Heart right ventricle (tissue), 16 donors: Measurements from ENCODE around the gene ADGRE1. TPM values are rescaled to one million over a fixed set of nuclear protein-coding genes. Genes with fewer than 3 reads are reported as not detected.

ENCODE experiments used
- ATAC-seq, 8 donors: fragments of 200-7000 bp; cut with Tn5 transposase; one replicate each; pipeline ENCODE4 v1.9.1; 2020; ENCODE audit warnings: mild to moderate bottlenecking in 8 of 8, moderate library complexity in 8 of 8, moderate number of reproducible peaks in 1 of 8
- DNase-seq, 2 donors: peaks; one replicate each; pipeline ENCODE4 v3.0.0-alpha.2; 2020
- H3K27ac ChIP-seq, 10 donors: fragments of 200-600 bp; sonication (generic) in 2 of 10; one replicate each; pipeline versions ENCODE4 v1.5.0 to v1.8.0; 2020 to 2022; ENCODE audit warnings: mild to moderate bottlenecking in 3 of 10
- H3K27me3 ChIP-seq, 7 donors: fragments of 200-600 bp; one replicate each; pipeline ENCODE4 v1.8.0; 2021 to 2022; ENCODE audit warnings: mild to moderate bottlenecking in 2 of 7
- H3K36me3 ChIP-seq, 9 donors: fragments of 200-600 bp; sonication (generic) in 1 of 9; one replicate each; pipeline versions ENCODE4 v1.5.0 to v1.8.0; 2020 to 2022; ENCODE audit warnings: mild to moderate bottlenecking in 2 of 9
- H3K4me1 ChIP-seq, 9 donors: fragments of 200-600 bp; sonication (generic) in 1 of 9; one replicate each; pipeline versions ENCODE4 v1.5.0 to v1.8.0; 2020 to 2022; ENCODE audit warnings: mild to moderate bottlenecking in 4 of 9
- H3K4me3 ChIP-seq, 10 donors: fragments of 200-600 bp; sonication (generic) in 2 of 10; one replicate each; pipeline versions ENCODE4 v1.5.0 to v1.8.0; 2020 to 2022; ENCODE audit warnings: mild to moderate bottlenecking in 7 of 10, moderate library complexity in 2 of 10
- H3K9me3 ChIP-seq, 11 donors: fragments of 200-600 bp in 10 of 11; sonication (generic) in 2 of 11; one replicate each; pipeline versions ENCODE4 v1.5.0 to v1.8.0; 2013 to 2022; ENCODE audit warnings: mild to moderate bottlenecking in 2 of 11, control low read depth in 1 of 11, moderate library complexity in 1 of 11
- WGBS, 2 donors: extraction: QIAGEN DNeasy Blood & Tissue Kit; methylation state at CpG; one replicate each; pipeline ENCODE4 v1.1.7; 2013; ENCODE audit warnings: inconsistent platforms in 1 of 2; 5-methylcytosine and 5-hydroxymethylcytosine counted together
- intact Hi-C, 10 donors: fragments of 100-400 bp; cut with DNase I; formaldehyde crosslinking; loops; one replicate each; pipeline versions ENCODE4 v1.11.1 to v1.14.2; 2022
- polyA plus RNA-seq, 2 donors: library from polyadenylated mRNA; stranded (reverse); fragments of 200-250 nt; gene quantifications; one replicate each; pipeline ENCODE4 v1.2.3, GENCODE V29; 2013
- total RNA-seq, 10 donors: library from RNA; stranded (reverse); fragmentation: NEBNext Ultra II Directional in 3 of 10; extraction: Animal tissue kit (Norgen Biotek cat#: 25700) in 3 of 10; gene quantifications; one replicate each; pipeline versions ENCODE4 v1.2.1 to v1.2.4, GENCODE V29; 2021 to 2023
- TF ChIP-seq, protein P1 (sequence below), 9 donors: fragments of 200-600 bp; sonication (generic) in 2 of 9; IDR thresholded peaks; one replicate each; pipeline versions ENCODE4 v1.5.0 to v1.8.0; 2021 to 2022; ENCODE audit warnings: antibody characterized with exemption in 9 of 9, mild to moderate bottlenecking in 5 of 9, moderate library complexity in 1 of 9
- donor health status: Arrhythmogenic right ventricular cardiomyopathy.
- donor health status: ischemic (EF 13 %, LVEDD 7.1; RV severe dilation, severe dysfunction).
- donor health status: healthy with polysubstance abuse.
- donor health status: DM: no; HTN: yes; CAD: no.
- donor health status: DM: no; HTN: no; CAD: no.
- donor health status: ischemic (EF 25% LVEDD 6.9; RV normal size, moderate dysfunction).
- donor health status: ischemic (EF 25% LVEDD 5.7; RV mildly dilated, moderate dysfunction).
- donor health status: healthy.
- donor health status: DM: yes; HTN: yes; CAD: no.
- donor health status: Ischemic cardiomyopathy.
- donor health status: ischemic (EF 35%, LVEDD 5.7; RV mildly dilated, moderate dysfunction).
- donor health status: nonischemic (EF 11% LVEDD 7.7; RV severe dilation, severe dysfunction).
- donor health status: DM: yes; HTN: yes; CAD: no.
- donor health status: PGD.
- donor health status: ischemic (EF 29% LVEDD 5.4; RV normal size, mild dysfunction).
- donor health status: nonischemic (EF 23%, LVEDD 6.1; RV moderate dilation, normal function).

The ADGRE1 gene
- total and polyA plus RNA-seq, 12 donors, result 0.09 to 4.8 (median 0.19) TPM; not detected in 3

DNA sequence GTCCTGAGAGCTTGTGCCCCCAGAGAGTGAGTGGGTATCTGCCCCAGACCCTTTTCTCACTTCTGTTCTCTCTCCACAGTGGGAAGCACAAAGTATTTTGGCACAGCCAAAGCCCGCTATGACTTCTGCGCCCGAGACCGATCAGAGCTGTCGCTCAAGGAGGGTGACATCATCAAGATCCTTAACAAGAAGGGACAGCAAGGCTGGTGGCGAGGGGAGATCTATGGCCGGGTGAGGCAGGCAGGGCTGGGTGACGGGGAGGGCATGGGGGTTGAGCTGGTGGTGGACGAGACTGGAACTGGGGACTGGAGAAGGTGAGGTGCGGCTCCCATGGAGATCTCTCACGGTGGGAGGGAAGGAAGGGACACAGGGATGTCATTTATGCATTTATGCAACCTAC is 33.5 kb upstream of the ADGRE1 start:
- intact Hi-C loops, result no loop called here
- Histone ChIP-seq H3K36me3 (peaks cover 0 to 63% (median 0%) of the 10 kb centered on the region in 9 donors), H3K9me3 (peaks cover 0 to 5% (median 0%) of the 10 kb centered on the region in 11 donors), H3K4me1 (peaks cover 0 to 5% (median 0%) of the 10 kb centered on the region in 9 donors), H3K27me3 (peaks cover 0 to 23% (median 4%) of the 10 kb centered on the region in 7 donors), H3K4me3 (no peak overlapping the region), H3K27ac (no peak overlapping the region)
- TF ChIP-seq, protein P1, sequence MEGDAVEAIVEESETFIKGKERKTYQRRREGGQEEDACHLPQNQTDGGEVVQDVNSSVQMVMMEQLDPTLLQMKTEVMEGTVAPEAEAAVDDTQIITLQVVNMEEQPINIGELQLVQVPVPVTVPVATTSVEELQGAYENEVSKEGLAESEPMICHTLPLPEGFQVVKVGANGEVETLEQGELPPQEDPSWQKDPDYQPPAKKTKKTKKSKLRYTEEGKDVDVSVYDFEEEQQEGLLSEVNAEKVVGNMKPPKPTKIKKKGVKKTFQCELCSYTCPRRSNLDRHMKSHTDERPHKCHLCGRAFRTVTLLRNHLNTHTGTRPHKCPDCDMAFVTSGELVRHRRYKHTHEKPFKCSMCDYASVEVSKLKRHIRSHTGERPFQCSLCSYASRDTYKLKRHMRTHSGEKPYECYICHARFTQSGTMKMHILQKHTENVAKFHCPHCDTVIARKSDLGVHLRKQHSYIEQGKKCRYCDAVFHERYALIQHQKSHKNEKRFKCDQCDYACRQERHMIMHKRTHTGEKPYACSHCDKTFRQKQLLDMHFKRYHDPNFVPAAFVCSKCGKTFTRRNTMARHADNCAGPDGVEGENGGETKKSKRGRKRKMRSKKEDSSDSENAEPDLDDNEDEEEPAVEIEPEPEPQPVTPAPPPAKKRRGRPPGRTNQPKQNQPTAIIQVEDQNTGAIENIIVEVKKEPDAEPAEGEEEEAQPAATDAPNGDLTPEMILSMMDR (IDR thresholded peaks at IDR 0.05), result no peak
- 73 to 78% methylated on average over 11 of the region's 11 CpGs for WGBS, 2 donors
- no peak for DNase-seq
- no peak for ATAC-seq

DNA sequence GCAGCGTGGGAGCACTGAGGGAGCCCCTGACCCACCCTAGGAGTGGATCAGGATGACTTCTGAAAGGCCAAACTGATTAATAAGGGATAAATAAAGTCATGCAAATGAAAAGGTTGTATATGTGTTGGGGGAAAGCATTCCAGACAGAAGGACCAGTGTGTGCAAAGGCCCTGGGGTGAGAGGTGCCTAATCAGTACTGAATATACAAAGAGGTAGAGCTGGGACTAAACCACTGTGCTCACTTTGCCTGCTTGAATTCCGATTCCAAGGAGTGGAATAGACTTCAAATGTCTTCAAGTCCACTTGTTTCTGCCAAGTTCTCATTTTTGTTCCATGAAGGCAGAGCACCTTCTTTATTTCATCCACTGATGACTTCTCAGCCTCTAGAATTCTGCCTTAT is 32.6 kb upstream of the ADGRE1 start:
- Histone ChIP-seq H3K27me3 (peaks cover 0 to 23% (median 4%) of the 10 kb centered on the region in 7 donors), H3K4me3 (no peak overlapping the region), H3K36me3 (peaks cover 0 to 57% (median 0%) of the 10 kb centered on the region in 9 donors), H3K4me1 (peaks cover 0 to 5% (median 0%) of the 10 kb centered on the region in 9 donors), H3K9me3 (peaks cover 0 to 5% (median 0%) of the 10 kb centered on the region in 11 donors), H3K27ac (no peak overlapping the region)
- intact Hi-C loops, result no loop called here
- TF ChIP-seq, protein P1 (IDR thresholded peaks at IDR 0.05), result no peak
- 74 to 77% methylated on average over 2 of the region's 2 CpGs for WGBS, 2 donors
- no peak for DNase-seq
- ATAC-seq, result no peak

DNA sequence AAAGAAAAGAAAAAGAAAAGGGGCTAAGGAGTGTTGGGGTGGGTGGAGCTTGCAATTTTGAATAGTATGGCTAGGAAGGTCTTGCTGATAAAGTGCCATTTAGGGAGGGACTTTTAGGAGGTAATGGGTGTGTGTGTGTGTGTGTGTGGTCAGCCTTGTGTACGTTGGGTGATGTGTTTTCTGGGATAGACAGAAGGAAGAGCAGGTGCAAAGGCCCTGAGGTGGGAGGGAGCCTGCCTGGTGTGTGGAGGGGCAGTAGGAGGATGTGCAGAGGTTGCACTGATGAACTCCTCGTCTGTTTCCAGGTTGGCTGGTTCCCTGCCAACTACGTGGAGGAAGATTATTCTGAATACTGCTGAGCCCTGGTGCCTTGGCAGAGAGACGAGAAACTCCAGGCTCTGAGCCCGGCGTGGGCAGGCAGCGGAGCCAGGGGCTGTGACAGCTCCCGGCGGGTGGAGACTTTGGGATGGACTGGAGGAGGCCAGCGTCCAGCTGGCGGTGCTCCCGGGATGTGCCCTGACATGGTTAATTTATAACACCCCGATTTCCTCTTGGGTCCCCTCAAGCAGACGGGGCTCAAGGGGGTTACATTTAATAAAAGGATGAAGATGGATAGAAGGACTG is 30.5 kb upstream of the ADGRE1 start:
- WGBS, 2 donors, result 49 to 66% methylated on average over 14 of the region's 14 CpGs
- ATAC-seq (no peak), DNase-seq (no peak)
- TF ChIP-seq, protein P1 (IDR thresholded peaks at IDR 0.05), result no peak
- H3K36me3 ChIP-seq, result peaks cover 0 to 43% (median 0%) of the 10 kb centered on the region in 9 donors
- peaks cover 0 to 18% (median 7%) of the 10 kb centered on the region in 7 donors for H3K27me3 ChIP-seq
- no peaks in the 10 kb centered on the region for H3K4me1 ChIP-seq
- H3K9me3 ChIP-seq, result no peaks in the 10 kb centered on the region
- H3K4me3 ChIP-seq, result no peak overlapping the region
- intact Hi-C loops, result no loop called here
- H3K27ac ChIP-seq, result no peak overlapping the region

DNA sequence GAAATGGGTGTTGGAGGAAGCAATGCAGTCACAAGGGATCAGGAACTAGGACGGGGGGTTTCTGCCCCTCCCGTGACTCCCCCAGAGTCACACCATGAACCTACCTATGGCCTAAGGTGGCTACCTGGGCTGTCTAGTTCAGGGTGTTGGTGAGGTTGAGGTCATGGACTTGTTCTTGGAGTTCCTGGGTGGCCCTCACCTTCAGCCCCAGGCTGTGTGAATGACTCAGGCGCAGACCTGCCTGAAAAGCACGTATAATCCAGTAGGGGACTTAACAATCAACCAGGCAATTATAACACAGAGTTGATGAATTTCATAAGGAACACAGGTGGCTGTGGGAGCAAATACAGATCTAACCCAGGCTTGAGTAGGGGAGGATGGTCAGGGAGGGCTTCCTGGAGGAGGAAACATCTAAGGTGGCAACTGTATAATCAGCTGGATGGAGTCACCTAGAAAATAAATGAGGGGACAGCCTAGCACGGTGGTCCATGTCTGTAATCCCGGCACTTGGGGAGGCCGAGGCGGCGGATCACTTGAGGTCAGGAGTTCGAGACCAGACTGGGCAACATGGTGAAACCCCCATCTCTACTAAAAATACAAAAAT is 25.6 kb upstream of the ADGRE1 start:
- Histone ChIP-seq H3K27ac (no peak overlapping the region), H3K27me3 (peaks cover 0 to 13% (median 11%) of the 10 kb centered on the region in 7 donors), H3K4me3 (no peak overlapping the region), H3K4me1 (peaks cover 0 to 10% (median 0%) of the 10 kb centered on the region in 9 donors), H3K36me3 (peaks cover 0 to 4% (median 0%) of the 10 kb centered on the region in 9 donors), H3K9me3 (no peaks in the 10 kb centered on the region)
- intact Hi-C loops, result loop anchor here (1.0 to 10.0 kb wide), 10 partner anchors 123 to 483 kb away; partner anchors contain the start of genes TRIP10 (in 6 of the 10), GPR108 (in 4 of the 10) and ARHGEF18 (in 1 of the 10)
- 82 to 87% methylated on average over 10 of the region's 10 CpGs for WGBS, 2 donors
- no peak for DNase-seq
- no peak for ATAC-seq
- TF ChIP-seq, protein P1 (IDR thresholded peaks at IDR 0.05), result no peak
